K562 (cell line): Measurements from ENCODE around the gene BAD. TPM values are rescaled to one million over a fixed set of nuclear protein-coding genes. Genes with fewer than 3 reads are reported as not detected.

Experiments used
- CTBP1 ChIP-seq: fragments of 450-650 bp; IDR thresholded peaks from 2 replicates; pipeline ENCODE4 v1.6.1; 2016; ENCODE audit warnings: borderline replicate concordance
- CXXC5 ChIP-seq: fragments of 250-450 bp; sonication (Bioruptor Pico); IDR thresholded peaks from 2 replicates; pipeline ENCODE4 v1.8.0; 2022; ENCODE audit warnings: inconsistent platforms, mild to moderate bottlenecking, moderate library complexity
- HLTF ChIP-seq: fragments of 450-650 bp; IDR thresholded peaks from 2 replicates; pipeline ENCODE4 v1.6.1; 2016
- NBN ChIP-seq: fragments of 450-650 bp; IDR thresholded peaks from 2 replicates; pipeline ENCODE4 v1.6.1; 2016; ENCODE audit warnings: low read depth, mild to moderate bottlenecking
- NEUROD1 ChIP-seq: fragments of 150-350 bp; IDR thresholded peaks from 2 replicates; pipeline ENCODE4 v1.6.1; 2014; ENCODE audit warnings: borderline replicate concordance, low read length, low read depth; ENCODE audit not compliant: partially characterized antibody
- NKRF ChIP-seq: fragments of 450-650 bp; IDR thresholded peaks from 2 replicates; pipeline ENCODE4 v1.6.1; 2016; ENCODE audit warnings: borderline replicate concordance
- POLR2AphosphoS5 ChIP-seq: IDR thresholded peaks from 2 replicates; pipeline ENCODE4 v1.6.1; 2011; ENCODE audit warnings: mild to moderate bottlenecking, low read depth, low read length, moderate library complexity; ENCODE audit not compliant: control insufficient read depth, insufficient read depth
- POLR2G ChIP-seq: fragments of 200-400 bp; formaldehyde crosslinking; IDR thresholded peaks from 2 replicates; pipeline ENCODE4 v1.6.1; 2017; ENCODE audit warnings: low read depth, mild to moderate bottlenecking, antibody characterized with exemption, low read length, moderate library complexity
- PURB ChIP-seq: sonication (generic); formaldehyde crosslinking; IDR thresholded peaks from 2 replicates; pipeline ENCODE4 v1.9.0; 2021; ENCODE audit warnings: low read depth, mild to moderate bottlenecking, missing genetic modification reagents
- SAP30 ChIP-seq: fragments of 200-600 bp; sonication (generic); IDR thresholded peaks from 2 replicates; pipeline ENCODE4 v1.6.1; 2012; ENCODE audit warnings: borderline replicate concordance, low read depth, mild to moderate bottlenecking, moderate library complexity, low read length, control low read depth, inconsistent platforms; ENCODE audit not compliant: insufficient read depth, poor library complexity, severe bottlenecking
- SOX6 ChIP-seq: fragments of 450-650 bp; IDR thresholded peaks from 2 replicates; pipeline ENCODE4 v1.6.1; 2014; ENCODE audit warnings: mild to moderate bottlenecking
- STAT5A ChIP-seq: IDR thresholded peaks from 2 replicates; pipeline ENCODE4 v1.6.1; 2012; ENCODE audit warnings: low read length, inconsistent platforms, borderline replicate concordance
- TEAD4 ChIP-seq, 2 experiments: sonication (generic) in 1 of 2; formaldehyde crosslinking in 1 of 2; IDR thresholded peaks; 2 replicates each; pipeline versions ENCODE4 v1.6.1 to v1.8.0; 2012 to 2022; ENCODE audit warnings: borderline replicate concordance in 1 of 2, inconsistent platforms in 1 of 2, low read length in 1 of 2, mild to moderate bottlenecking in 1 of 2, missing genetic modification reagents in 1 of 2
- THAP12 ChIP-seq: fragments of 250-450 bp; sonication (Bioruptor Pico); IDR thresholded peaks from 2 replicates; pipeline ENCODE4 v1.9.0; 2021; ENCODE audit warnings: mild to moderate bottlenecking, inconsistent platforms
- TRIM24 ChIP-seq, 2 experiments: fragments of 450-650 bp; IDR thresholded peaks; 2 replicates each; pipeline ENCODE4 v1.6.1; 2016
- ZKSCAN3 ChIP-seq: fragments of 250-450 bp; sonication (Bioruptor Pico); IDR thresholded peaks from 2 replicates; pipeline ENCODE4 v1.4.0; 2020
- ZNF134 ChIP-seq: fragments of 250-450 bp; sonication (Bioruptor Pico); conservative IDR thresholded peaks from 2 replicates; pipeline ENCODE4 v1.4.0; 2020
- ZNF24 ChIP-seq: fragments of 450-650 bp; IDR thresholded peaks from 2 replicates; pipeline ENCODE4 v1.6.1; 2016
- ZNF280B ChIP-seq: fragments of 250-450 bp; sonication (Bioruptor Pico); IDR thresholded peaks from 2 replicates; pipeline ENCODE4 v1.5.1; 2021; ENCODE audit warnings: mild to moderate bottlenecking
- ZNF316 ChIP-seq: fragments of 450-650 bp; IDR thresholded peaks from 2 replicates; pipeline ENCODE4 v1.6.1; 2016
- ZNF655 ChIP-seq: fragments of 250-450 bp; sonication (Bioruptor Pico); IDR thresholded peaks from 2 replicates; pipeline ENCODE4 v1.5.0; 2021
- polyA plus RNA-seq, 8 experiments: library from polyadenylated mRNA; depleted of rRNA in 4 of 8; stranded (reverse) in 5 of 8; unstranded in 3 of 8; fragments of >200 nt; fragmentation: Nextera tagmentation in 2 of 8; fragmentation: Illumina TruSeq in 1 of 8; extraction: Ambion mirVana in 2 of 8; extraction: Trizol in 1 of 8; gene quantifications; 2 replicates each; pipeline versions ENCODE4 v1.2.1 to v1.2.3, GENCODE V29; 2011 to 2014; ENCODE audit warnings: inconsistent platforms in 1 of 8, missing spikeins in 1 of 8
- total RNA-seq, 7 experiments: library from RNA; depleted of rRNA in 6 of 7; stranded (reverse); fragments of >200 nt in 6 of 7; fragmentation: Illumina TruSeq in 2 of 7; extraction: Trizol in 2 of 7; gene quantifications; 2 replicates each; pipeline versions ENCODE4 v1.2.1 to v1.2.3, GENCODE V29; 2011 to 2021; ENCODE audit warnings: low replicate concordance in 1 of 7

BAD gene
- total and polyA plus RNA-seq, 9 of the 15 experiments (the other 6 are each of a cell fraction or from before 2014, with no cell fraction given), result 0.61 to 45.6 (median 11.8) TPM

- peak; percentile 71; the same call in 1 of the 2 replicates for TF ChIP-seq NKRF
- TF ChIP-seq TEAD4 (IDR thresholded peaks at IDR 0.05; ENCODE audit: low read length), result peak; percentile 45
- TF ChIP-seq TEAD4 (CRISPR knock-in tag; IDR thresholded peaks at IDR 0.05; ENCODE audit: borderline replicate concordance), result no peak
- no peak for TF ChIP-seq CXXC5 (CRISPR knock-in tag)
- TF ChIP-seq POLR2G, result peak; percentile 89
- TF ChIP-seq ZNF134 (CRISPR knock-in tag), result no peak
- TF ChIP-seq THAP12 (CRISPR knock-in tag), result 0 out of 2 replicates have a peak, but pooled peaks have one; percentile 16
- TF ChIP-seq CTBP1, result peak; percentile 21; the same call in 1 of the 2 replicates
- TF ChIP-seq POLR2AphosphoS5, result 0 out of 2 replicates have a peak, but pooled peaks have one; percentile 3
- no peak for TF ChIP-seq ZNF655 (CRISPR knock-in tag)
- TF ChIP-seq ZKSCAN3 (CRISPR knock-in tag), result peak; percentile 100
- TF ChIP-seq STAT5A, result no peak
- peak in 1 of 2 experiments; percentile 92; a peak in 2 of 4 replicates for TF ChIP-seq TRIM24 (IDR thresholded peaks at IDR 0.05)
- TF ChIP-seq ZNF316, result no peak
- TF ChIP-seq PURB (CRISPR knock-in tag), result no peak
- TF ChIP-seq NBN, result peak; percentile 77
- TF ChIP-seq ZNF280B (CRISPR knock-in tag), result no peak
- TF ChIP-seq NEUROD1, result peak; percentile 48
- 0 out of 2 replicates have a peak, but pooled peaks have one; percentile 39 for TF ChIP-seq ZNF24
- peak; percentile 59 for TF ChIP-seq SAP30
- 0 out of 2 replicates have a peak, but pooled peaks have one; percentile 38 for TF ChIP-seq SOX6
- TF ChIP-seq HLTF, result peak; percentile 96
Observed at GRCh38 chr11:64245797-64246620, 38.5 kb downstream of the BAD start (continued).
